GM12872 (cell line): ENCODE results near the gene BCAM.

Experiments used
- TF ChIP-seq, protein P1 (sequence below): IDR thresholded peaks from 3 replicates; pipeline ENCODE4 v1.5.1; 2011; ENCODE audit warnings: low read depth, mild to moderate bottlenecking, low read length, moderate library complexity; ENCODE audit not compliant: insufficient read depth

BCAM gene

GRCh38 chr19:44809577-44810233 is 802 bp downstream of the BCAM start:
- TF ChIP-seq, protein P1, sequence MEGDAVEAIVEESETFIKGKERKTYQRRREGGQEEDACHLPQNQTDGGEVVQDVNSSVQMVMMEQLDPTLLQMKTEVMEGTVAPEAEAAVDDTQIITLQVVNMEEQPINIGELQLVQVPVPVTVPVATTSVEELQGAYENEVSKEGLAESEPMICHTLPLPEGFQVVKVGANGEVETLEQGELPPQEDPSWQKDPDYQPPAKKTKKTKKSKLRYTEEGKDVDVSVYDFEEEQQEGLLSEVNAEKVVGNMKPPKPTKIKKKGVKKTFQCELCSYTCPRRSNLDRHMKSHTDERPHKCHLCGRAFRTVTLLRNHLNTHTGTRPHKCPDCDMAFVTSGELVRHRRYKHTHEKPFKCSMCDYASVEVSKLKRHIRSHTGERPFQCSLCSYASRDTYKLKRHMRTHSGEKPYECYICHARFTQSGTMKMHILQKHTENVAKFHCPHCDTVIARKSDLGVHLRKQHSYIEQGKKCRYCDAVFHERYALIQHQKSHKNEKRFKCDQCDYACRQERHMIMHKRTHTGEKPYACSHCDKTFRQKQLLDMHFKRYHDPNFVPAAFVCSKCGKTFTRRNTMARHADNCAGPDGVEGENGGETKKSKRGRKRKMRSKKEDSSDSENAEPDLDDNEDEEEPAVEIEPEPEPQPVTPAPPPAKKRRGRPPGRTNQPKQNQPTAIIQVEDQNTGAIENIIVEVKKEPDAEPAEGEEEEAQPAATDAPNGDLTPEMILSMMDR = no peak

- TF ChIP-seq, protein P1 = no peak
Measured at GRCh38 chr19:44810234-44811121, 1.6 kb downstream of the BCAM start.

DNA sequence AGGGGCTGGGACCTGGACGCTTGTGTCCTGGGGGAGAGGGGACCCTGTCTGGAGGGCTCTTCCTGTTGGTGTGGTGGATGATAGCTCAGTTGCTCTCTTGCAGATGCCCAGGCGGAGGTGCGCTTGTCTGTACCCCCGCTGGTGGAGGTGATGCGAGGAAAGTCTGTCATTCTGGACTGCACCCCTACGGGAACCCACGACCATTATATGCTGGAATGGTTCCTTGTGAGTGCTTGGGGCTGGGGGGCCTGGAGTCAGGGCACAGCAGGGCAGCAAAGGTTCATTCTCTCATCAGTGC is 2.2 kb downstream of the BCAM start:
- TF ChIP-seq, protein P1 = no peak

DNA sequence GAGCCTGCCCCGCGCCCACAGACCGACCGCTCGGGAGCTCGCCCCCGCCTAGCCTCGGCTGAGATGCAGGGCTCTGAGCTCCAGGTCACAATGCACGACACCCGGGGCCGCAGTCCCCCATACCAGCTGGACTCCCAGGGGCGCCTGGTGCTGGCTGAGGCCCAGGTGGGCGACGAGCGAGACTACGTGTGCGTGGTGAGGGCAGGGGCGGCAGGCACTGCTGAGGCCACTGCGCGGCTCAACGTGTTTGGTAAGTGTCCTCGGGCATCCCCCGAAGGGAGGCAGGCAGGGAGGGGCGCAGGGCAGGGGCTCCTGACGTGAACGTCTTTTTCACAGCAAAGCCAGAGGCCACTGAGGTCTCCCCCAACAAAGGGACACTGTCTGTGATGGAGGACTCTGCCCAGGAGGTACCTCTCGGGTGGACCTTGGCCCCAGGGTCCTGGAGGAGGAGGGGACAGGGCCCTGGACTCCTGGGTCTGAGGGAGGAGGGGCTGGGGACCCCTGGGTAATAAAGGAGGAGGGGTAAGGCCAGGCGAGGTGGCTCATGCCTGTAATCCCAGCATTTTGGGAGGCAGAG is 3.3 kb downstream of the BCAM start:
- TF ChIP-seq, protein P1 = no peak

DNA sequence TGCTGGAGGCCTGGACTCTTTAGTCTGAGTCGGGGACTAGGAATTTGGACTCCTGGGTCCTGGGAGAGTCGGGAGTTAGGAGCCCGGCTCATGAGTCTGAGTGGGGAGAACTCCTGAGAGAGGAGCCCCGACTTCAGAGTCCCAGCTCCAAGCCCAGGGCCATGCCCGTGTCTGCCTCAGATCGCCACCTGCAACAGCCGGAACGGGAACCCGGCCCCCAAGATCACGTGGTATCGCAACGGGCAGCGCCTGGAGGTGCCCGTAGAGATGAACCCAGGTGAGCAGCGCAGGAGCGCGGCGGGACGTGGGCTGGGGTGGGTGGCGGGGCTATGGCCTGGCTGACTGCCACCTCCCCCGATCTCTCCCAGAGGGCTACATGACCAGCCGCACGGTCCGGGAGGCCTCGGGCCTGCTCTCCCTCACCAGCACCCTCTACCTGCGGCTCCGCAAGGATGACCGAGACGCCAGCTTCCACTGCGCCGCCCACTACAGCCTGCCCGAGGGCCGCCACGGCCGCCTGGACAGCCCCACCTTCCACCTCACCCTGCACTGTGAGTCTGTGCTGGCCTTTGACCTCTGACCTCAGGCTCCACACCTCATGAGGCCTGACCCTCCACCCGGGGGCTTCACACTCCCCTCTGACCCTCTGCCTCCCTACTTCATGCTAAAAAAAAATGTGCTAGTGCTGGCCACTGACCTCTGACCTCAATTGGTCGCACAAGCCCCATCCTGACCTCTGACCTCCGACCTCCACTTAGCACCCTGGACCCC is 4.4 kb downstream of the BCAM start:
- TF ChIP-seq, protein P1 = no peak

DNA sequence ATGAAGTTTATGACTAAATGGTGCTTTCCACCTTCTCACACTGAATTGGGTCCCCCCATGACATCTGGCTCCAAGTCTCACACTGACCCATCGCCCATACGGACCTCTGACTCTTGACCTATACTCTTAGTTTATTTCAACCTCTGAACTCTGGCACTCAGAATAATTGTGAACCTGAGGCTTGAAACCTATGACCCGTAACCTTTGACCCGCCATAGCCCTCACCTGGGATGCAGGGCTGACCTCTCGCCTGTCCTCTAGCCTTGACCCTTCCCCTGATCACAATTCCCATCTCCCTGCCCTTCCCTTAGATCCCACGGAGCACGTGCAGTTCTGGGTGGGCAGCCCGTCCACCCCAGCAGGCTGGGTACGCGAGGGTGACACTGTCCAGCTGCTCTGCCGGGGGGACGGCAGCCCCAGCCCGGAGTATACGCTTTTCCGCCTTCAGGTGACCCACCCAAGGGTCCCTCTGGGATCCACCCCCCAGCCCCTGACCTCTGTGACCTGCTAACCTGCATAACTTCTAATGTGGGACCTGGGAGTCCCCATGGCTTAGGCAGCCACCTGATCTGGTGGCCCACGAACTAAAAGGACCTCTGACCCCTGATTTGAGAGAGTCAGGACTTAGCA is 5.1 kb downstream of the BCAM start:
- TF ChIP-seq, protein P1 = no peak
